ENCODE data around the gene ISLR.

Gene ISLR, protein sequence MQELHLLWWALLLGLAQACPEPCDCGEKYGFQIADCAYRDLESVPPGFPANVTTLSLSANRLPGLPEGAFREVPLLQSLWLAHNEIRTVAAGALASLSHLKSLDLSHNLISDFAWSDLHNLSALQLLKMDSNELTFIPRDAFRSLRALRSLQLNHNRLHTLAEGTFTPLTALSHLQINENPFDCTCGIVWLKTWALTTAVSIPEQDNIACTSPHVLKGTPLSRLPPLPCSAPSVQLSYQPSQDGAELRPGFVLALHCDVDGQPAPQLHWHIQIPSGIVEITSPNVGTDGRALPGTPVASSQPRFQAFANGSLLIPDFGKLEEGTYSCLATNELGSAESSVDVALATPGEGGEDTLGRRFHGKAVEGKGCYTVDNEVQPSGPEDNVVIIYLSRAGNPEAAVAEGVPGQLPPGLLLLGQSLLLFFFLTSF

DNA sequence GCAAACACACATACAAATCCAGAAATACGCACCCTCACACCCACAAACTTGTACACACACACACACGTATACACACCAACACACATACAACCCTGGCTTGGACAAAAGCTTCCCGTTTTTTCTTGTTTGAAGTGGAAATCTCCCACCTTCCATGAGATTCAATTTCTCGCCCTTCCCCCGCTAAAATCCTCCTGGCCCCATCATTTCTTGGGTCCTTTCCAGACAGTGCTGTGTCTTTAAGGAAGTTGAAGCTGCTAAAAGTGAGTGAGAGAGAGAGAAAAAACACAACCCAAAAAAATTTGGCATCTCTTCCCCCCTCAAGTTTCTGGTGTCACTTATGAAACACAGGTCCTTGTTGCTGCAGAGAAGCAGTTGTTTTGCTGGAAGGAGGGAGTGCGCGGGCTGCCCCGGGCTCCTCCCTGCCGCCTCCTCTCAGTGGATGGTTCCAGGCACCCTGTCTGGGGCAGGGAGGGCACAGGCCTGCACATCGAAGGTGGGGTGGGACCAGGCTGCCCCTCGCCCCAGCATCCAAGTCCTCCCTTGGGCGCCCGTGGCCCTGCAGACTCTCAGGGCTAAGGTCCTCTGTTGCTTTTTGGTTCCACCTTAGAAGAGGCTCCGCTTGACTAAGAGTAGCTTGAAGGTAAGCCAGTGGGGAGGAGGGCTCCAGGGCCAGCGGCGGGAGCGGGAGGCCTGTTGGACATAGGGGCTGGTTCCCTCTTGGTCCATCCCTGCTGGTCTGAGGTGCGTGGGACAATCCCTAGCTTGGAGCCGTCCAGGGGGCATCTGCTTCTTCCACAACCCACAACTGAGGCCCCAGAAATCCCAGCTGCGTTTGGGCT is at the start of gene ISLR:
TSS of gene ISLR (plus strand) at position 331 of the 839 bp plus-strand sequence. CDS start 1,149 bp downstream, outside the sequence.
- no peak for DNase-seq

DNA sequence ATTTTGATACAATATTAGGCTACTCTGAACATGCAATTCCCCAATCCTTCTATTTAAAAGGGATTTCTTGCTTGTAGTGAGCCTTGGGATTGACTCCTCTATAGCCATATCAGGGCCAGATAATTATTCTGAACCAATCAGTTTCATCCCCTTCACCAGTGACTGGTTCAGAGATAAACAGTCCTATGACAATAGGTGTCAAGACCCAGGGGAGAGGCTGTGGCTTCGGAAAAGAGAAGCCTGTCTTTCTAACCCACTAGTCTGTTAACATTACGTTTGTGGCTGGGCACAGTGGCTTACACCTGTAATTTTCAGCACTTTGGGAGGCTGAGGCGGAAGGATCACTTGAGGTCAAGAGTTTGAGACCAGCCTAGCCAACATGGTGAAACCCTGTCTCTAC is 49.3 kb upstream of the ISLR start:
- no peak for DNase-seq

GRCh38 chr15:74124759-74125158 is 48.8 kb upstream of the ISLR start:
- no peak for DNase-seq

- DNase-seq, result peak; percentile 89 to 90
These were observed 46.1 kb upstream of the ISLR start for GRCh38 chr15:74127255-74127953.

- DNase-seq, result no peak
These were observed 45.3 kb upstream of the ISLR start for GRCh38 chr15:74127954-74128784.

- no peak for DNase-seq
These were observed 44.5 kb upstream of the ISLR start for GRCh38 chr15:74128785-74129585.

- DNase-seq, result no peak
These were observed 43.8 kb upstream of the ISLR start for GRCh38 chr15:74129586-74130154.

DNA sequence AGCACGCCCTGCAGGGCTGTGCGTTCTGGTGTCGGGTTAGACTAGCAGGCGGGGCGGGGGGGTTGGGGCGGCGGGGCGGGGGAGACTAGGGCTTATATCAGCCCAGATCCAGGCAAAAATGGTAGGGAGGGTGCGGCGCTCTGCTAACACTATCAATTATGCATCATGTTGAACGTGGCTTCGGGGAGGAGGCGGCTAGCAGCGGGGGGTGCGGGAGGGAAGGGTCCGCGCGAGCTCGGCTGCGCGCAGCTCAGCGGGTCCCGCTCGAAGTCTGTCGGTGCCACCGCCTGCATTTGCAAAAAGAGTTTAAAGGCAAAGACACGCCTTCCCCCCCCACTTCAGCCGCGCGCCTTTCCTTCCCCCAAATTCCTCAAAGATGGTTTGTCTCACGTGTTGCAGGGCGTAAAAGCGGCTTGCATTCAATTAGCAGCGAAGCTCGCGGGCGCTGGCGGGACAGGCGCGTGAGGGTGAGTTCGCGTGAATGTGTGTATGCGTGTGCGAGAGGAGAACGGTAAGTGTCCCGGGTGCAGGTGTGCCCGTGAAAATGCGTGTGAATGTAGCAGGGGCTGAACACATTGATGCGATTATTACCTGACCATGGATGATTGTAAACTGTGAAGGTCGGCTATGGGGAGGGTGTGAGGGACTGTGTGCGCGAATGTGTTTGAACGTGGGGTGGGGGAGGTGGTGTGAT is 43.2 kb upstream of the ISLR start, which contains the start of gene ISLR2:
TSS of gene ISLR2 (plus strand) at position 432 of the 694 bp plus-strand sequence. CDS start 2,169 bp downstream, outside the sequence.
- peak; percentile 28 to 32 for DNase-seq

DNA sequence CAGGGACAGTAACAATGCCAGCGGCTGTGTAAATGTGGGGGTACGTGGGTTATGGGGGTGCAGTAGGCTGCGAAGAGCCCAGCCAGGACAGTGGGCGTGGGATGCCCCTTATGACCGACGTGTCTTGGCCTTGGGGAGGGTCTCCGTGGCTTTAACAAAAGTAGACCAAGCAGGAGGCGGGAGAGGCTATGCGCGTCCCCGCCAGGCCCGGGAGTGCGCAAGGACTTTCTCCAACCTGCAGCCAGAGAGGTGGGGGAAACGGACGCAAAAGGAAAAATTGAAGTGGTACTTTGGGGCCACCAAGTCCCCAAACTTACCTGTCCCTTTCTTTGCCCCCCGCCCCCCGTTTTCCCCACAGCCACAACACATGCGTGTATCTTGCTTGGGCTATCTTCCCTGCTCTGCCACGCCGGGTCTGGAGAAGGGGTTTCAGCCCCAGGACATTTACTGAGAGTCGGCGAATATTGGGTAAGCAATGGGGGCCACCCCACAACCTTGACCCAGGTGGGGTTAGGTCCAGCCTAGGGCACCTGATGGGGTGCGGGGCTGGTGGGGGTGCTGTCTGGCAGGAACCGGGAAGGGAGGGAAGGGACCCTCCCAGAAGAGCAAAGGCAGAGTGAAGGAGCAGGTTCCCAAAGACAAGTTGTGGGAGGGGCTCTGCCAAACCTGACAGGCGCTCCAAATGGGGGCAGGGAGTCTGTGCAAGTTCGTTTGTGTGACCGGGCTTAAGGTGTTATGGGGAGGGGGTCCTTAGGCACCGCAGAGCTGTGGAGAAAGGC is 42.5 kb upstream of the ISLR start:
- no peak for DNase-seq

GRCh38 chr15:74131628-74132413 is 41.7 kb upstream of the ISLR start:
- no peak for DNase-seq

DNA sequence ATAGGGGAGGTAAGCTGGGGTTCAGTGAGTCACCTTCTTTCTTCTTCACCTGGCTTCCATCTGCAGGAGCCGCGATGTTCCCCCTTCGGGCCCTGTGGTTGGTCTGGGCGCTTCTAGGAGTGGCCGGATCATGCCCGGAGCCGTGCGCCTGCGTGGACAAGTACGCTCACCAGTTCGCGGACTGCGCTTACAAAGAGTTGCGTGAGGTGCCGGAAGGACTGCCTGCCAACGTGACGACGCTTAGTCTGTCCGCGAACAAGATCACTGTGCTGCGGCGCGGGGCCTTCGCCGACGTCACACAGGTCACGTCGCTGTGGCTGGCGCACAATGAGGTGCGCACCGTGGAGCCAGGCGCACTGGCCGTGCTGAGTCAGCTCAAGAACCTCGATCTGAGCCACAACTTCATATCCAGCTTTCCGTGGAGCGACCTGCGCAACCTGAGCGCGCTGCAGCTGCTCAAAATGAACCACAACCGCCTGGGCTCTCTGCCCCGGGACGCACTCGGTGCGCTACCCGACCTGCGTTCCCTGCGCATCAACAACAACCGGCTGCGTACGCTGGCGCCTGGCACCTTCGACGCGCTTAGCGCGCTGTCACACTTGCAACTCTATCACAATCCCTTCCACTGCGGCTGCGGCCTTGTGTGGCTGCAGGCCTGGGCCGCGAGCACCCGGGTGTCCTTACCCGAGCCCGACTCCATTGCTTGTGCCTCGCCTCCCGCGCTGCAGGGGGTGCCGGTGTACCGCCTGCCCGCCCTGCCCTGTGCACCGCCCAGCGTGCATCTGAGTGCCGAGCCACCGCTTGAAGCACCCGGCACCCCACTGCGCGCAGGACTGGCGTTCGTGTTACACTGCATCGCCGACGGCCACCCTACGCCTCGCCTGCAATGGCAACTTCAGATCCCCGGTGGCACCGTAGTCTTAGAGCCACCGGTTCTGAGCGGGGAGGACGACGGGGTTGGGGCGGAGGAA is 40.5 kb upstream of the ISLR start:
- DNase-seq, result no peak

DNA sequence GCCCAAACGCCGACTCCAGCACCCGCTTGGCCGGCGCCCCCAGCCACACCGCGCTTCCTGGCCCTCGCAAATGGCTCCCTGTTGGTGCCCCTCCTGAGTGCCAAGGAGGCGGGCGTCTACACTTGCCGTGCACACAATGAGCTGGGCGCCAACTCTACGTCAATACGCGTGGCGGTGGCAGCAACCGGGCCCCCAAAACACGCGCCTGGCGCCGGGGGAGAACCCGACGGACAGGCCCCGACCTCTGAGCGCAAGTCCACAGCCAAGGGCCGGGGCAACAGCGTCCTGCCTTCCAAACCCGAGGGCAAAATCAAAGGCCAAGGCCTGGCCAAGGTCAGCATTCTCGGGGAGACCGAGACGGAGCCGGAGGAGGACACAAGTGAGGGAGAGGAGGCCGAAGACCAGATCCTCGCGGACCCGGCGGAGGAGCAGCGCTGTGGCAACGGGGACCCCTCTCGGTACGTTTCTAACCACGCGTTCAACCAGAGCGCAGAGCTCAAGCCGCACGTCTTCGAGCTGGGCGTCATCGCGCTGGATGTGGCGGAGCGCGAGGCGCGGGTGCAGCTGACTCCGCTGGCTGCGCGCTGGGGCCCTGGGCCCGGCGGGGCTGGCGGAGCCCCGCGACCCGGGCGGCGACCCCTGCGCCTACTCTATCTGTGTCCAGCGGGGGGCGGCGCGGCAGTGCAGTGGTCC is 39.7 kb upstream of the ISLR start:
- no peak for DNase-seq

DNA sequence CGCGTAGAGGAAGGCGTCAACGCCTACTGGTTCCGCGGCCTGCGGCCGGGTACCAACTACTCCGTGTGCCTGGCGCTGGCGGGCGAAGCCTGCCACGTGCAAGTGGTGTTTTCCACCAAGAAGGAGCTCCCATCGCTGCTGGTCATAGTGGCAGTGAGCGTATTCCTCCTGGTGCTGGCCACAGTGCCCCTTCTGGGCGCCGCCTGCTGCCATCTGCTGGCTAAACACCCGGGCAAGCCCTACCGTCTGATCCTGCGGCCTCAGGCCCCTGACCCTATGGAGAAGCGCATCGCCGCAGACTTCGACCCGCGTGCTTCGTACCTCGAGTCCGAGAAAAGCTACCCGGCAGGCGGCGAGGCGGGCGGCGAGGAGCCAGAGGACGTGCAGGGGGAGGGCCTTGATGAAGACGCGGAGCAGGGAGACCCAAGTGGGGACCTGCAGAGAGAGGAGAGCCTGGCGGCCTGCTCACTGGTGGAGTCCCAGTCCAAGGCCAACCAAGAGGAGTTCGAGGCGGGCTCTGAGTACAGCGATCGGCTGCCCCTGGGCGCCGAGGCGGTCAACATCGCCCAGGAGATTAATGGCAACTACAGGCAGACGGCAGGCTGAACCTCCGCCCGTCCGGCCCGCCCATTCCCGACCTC is 39.0 kb upstream of the ISLR start:
- no peak for DNase-seq

- no peak for DNase-seq
These were observed 38.4 kb upstream of the ISLR start for GRCh38 chr15:74135041-74135565.

DNA sequence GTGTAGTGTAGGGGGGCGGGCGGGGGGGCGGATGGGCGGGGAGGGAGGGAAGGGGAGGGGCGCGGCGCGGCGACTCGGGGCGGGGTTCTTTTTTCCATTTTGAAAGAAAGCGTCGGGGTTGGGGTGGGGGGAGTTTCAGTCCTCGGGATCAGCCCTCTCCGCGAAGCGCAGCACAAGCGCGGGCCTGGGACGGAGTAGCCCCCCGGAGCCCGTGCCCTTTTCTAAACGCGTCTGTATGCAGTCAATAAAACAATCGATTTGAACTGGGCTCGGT is 37.0 kb upstream of the ISLR start:
- peak in 1 of 2 experiments; percentile 79 for DNase-seq

Measured in NCI-H187 (cell line).